Naive thymus-derived CD8-positive, alpha-beta T cell (primary cell): Measurements from ENCODE around the gene ZNF563. TPM values are rescaled to one million over a fixed set of nuclear protein-coding genes. Genes with fewer than 3 reads are reported as not detected.
"Not testable (repeated sequence)": the region's sequence is repeated elsewhere in the genome, so short reads cannot be mapped to it uniquely, and the experiment has no call there.

Experiments
- ATAC-seq, 2 donors: fragments of 150-1000 bp; cut with Tn5 transposase in 1 of 2; sonication (Bioruptor Pico), chemical (Tn5 transposase) in 1 of 2; 1 replicate in 1 of 2; 2 replicates in 1 of 2; pipeline ENCODE4 v1.10.0; 2021; ENCODE audit warnings: mild to moderate bottlenecking in 2 of 2, moderate library complexity in 2 of 2
- POLR2A ChIA-PET: fragments of 350-600 bp; sonication (Branson Sonifier 250); formaldehyde crosslinking; loops from one replicate; lab custom pipeline; 2021; ENCODE audit warnings: antibody characterized with exemption; lab: Charles Lee
- DNase-seq, 10 donors: peaks; one replicate each; pipeline versions ENCODE4 v3.0.0 to v3.0.0-alpha.2; 2020 to 2022
- H3K27ac Mint-ChIP-seq, 10 donors: one replicate each; pipeline ENCODE4 v1.8.0; 2020 to 2022; ENCODE audit warnings: mild to moderate bottlenecking in 10 of 10, mixed read lengths in 10 of 10, moderate library complexity in 4 of 10, inconsistent platforms in 1 of 10
- H3K27me3 Mint-ChIP-seq, 5 donors: one replicate each; pipeline ENCODE4 v1.8.0; 2021 to 2022; ENCODE audit warnings: mixed read lengths in 5 of 5
- H3K36me3 Mint-ChIP-seq, 3 donors: one replicate each; pipeline ENCODE4 v1.8.0; 2020 to 2022; ENCODE audit warnings: mixed read lengths in 3 of 3, mild to moderate bottlenecking in 2 of 3, inconsistent platforms in 1 of 3
- H3K4me1 Mint-ChIP-seq, 4 donors: one replicate each; pipeline ENCODE4 v1.8.0; 2021 to 2022; ENCODE audit warnings: mixed read lengths in 4 of 4
- H3K4me3 Mint-ChIP-seq, 10 donors: one replicate each; pipeline ENCODE4 v1.8.0; 2020 to 2022; ENCODE audit warnings: mild to moderate bottlenecking in 10 of 10, mixed read lengths in 10 of 10, moderate library complexity in 6 of 10, inconsistent platforms in 1 of 10
- H3K9me3 Mint-ChIP-seq, 9 donors: one replicate each; pipeline ENCODE4 v1.8.0; 2020 to 2022; ENCODE audit warnings: mixed read lengths in 9 of 9, mild to moderate bottlenecking in 3 of 9, inconsistent platforms in 1 of 9, moderate library complexity in 1 of 9
- polyA plus RNA-seq, 3 donors: library from polyadenylated mRNA; unstranded; fragments of 300-500 nt; fragmentation: Illumina TruSeq; gene quantifications; one replicate each; pipeline ENCODE4 v1.2.3, GENCODE V29; 2021
- total RNA-seq, 8 experiments: library from RNA in 2 of 8; stranded (reverse) in 2 of 8; gene quantifications; one replicate each; pipeline ENCODE4 v1.2.3 and lab custom pipeline; 2021 to 2026

Gene ZNF563
- total RNA-seq = 10 to 100 TPM; 18.0 to 18.6 TPM
- 1 to 10 TPM; 3.4 to 6.2 (median 4.3) TPM for polyA plus RNA-seq
- total RNA-seq (lab: John Stamatoyannopoulos, UW) = 3.2 to 25.0 (median 20.0) reads per million in 6 experiments

- DNase-seq = peak; percentile 91 to 99 (median 98)
- peaks cover 0 to 2% (median 2%) of the 10 kb centered on the region in 3 donors for H3K36me3 Mint-ChIP-seq
- peak within 1 kb of the TSS; percentile 88 to 100 (median 98) for H3K4me3 Mint-ChIP-seq
- peaks cover 29 to 45% (median 43%) of the 10 kb centered on the region in 4 donors for H3K4me1 Mint-ChIP-seq
- peak within 1 kb of the TSS; percentile 90 to 99 (median 98) for H3K27ac Mint-ChIP-seq
- H3K9me3 Mint-ChIP-seq = no peaks in the 10 kb centered on the region
- peak; percentile 91 to 95 for ATAC-seq
- no peaks in the 10 kb centered on the region for H3K27me3 Mint-ChIP-seq
- POLR2A ChIA-PET = interaction anchor here (0.6 to 3.9 kb wide), 40 partner anchors 10 to 567 kb away, joined by 3 to 135 read pairs (median 4); partner anchors contain the start of genes GET3, JUNB, ZNF136 and ZNF439
These were observed at the start of gene ZNF563 for GRCh38 chr19:12333162-12334159. Gene ZNF563 (minus strand): TSS chr19:12333633. CDS start chr19:12333482, 151 bp downstream.

GRCh38 chr19:12380444-12380737 lies 47.0 kb upstream of the ZNF563 start:
- H3K9me3 Mint-ChIP-seq = peaks cover 15 to 89% (median 47%) of the 10 kb centered on the region in 9 donors
- H3K36me3 Mint-ChIP-seq = peaks cover 27 to 68% (median 52%) of the 10 kb centered on the region in 3 donors

GRCh38 chr19:12379732-12380443 lies 46.5 kb upstream of the ZNF563 start:
- Mint-ChIP-seq H3K9me3 (peaks cover 17 to 90% (median 50%) of the 10 kb centered on the region in 9 donors), H3K36me3 (peaks cover 27 to 66% (median 51%) of the 10 kb centered on the region in 3 donors), H3K4me3 (no peak overlapping the region), H3K27ac (no peak overlapping the region), H3K4me1 (no peaks in the 10 kb centered on the region), H3K27me3 (no peaks in the 10 kb centered on the region)
- DNase-seq (no peak), ATAC-seq (no peak)
- POLR2A ChIA-PET = no interaction called here

More at GRCh38 chr19:12380444-12380737, 47.0 kb upstream of the ZNF563 start:
- Mint-ChIP-seq H3K4me1 (no peaks in the 10 kb centered on the region), H3K4me3 (no peak overlapping the region), H3K27me3 (no peaks in the 10 kb centered on the region), H3K27ac (no peak overlapping the region)
- POLR2A ChIA-PET = no interaction called here
- no peak for DNase-seq
- ATAC-seq = no peak

GRCh38 chr19:12374026-12374425 lies 40.6 kb upstream of the ZNF563 start:
- no peak overlapping the region for H3K4me3 Mint-ChIP-seq
- no peak overlapping the region for H3K27ac Mint-ChIP-seq
- no peaks in the 10 kb centered on the region for H3K4me1 Mint-ChIP-seq
- POLR2A ChIA-PET = no interaction called here
- DNase-seq = no peak
- peaks cover 0 to 2% (median 0%) of the 10 kb centered on the region in 5 donors for H3K27me3 Mint-ChIP-seq
- H3K9me3 Mint-ChIP-seq = peaks cover 9 to 46% (median 29%) of the 10 kb centered on the region in 9 donors
- H3K36me3 Mint-ChIP-seq = peaks cover 0 to 34% (median 24%) of the 10 kb centered on the region in 3 donors
- no peak for ATAC-seq

GRCh38 chr19:12365236-12366162 lies 32.1 kb upstream of the ZNF563 start, which contains the start of gene ZNF442:
Gene ZNF442 (minus strand): TSS chr19:12365683. CDS start chr19:12363631, 2,052 bp downstream.
- H3K27me3 Mint-ChIP-seq = no peaks in the 10 kb centered on the region
- peak; percentile 70 to 95 (median 84) for DNase-seq
- POLR2A ChIA-PET = interaction anchor here (0.5 to 3.5 kb wide), 14 partner anchors 11 to 599 kb away, joined by 3 to 50 read pairs (median 4); partner anchors contain the start of genes ZNF44, ZNF441, ZNF443 and ZNF563
- peaks cover 0 to 7% (median 0%) of the 10 kb centered on the region in 9 donors for H3K9me3 Mint-ChIP-seq
- H3K4me1 Mint-ChIP-seq = peaks cover 5 to 37% (median 23%) of the 10 kb centered on the region in 4 donors
- peak; percentile 97 to 99 for ATAC-seq
- peak within 1 kb of the TSS; percentile 77 to 97 (median 94) for H3K27ac Mint-ChIP-seq
- H3K36me3 Mint-ChIP-seq = peaks cover 0 to 5% (median 0%) of the 10 kb centered on the region in 3 donors
- peak within 1 kb of the TSS; percentile 93 to 99 (median 97) for H3K4me3 Mint-ChIP-seq

GRCh38 chr19:12364391-12365235 lies 31.2 kb upstream of the ZNF563 start:
- Mint-ChIP-seq H3K4me3 (peak overlapping the region; percentile 93 to 99 (median 97)), H3K4me1 (peaks cover 5 to 37% (median 23%) of the 10 kb centered on the region in 4 donors), H3K36me3 (peaks cover 0 to 5% (median 0%) of the 10 kb centered on the region in 3 donors), H3K9me3 (peaks cover 0 to 10% (median 0%) of the 10 kb centered on the region in 9 donors), H3K27ac (peak overlapping the region in 9 of 10 donors; percentile 25 to 95 (median 88)), H3K27me3 (no peaks in the 10 kb centered on the region)
- POLR2A ChIA-PET = interaction anchor here (1.0 to 3.5 kb wide), 13 partner anchors 10 to 598 kb away, joined by 3 to 50 read pairs (median 5); partner anchors contain the start of genes ZNF44, ZNF441, ZNF443 and ZNF563
- ATAC-seq = no peak
- DNase-seq = peak in 3 of 10 donors; percentile 2 to 8 (median 4)

GRCh38 chr19:12362236-12362635 lies 28.8 kb upstream of the ZNF563 start:
- H3K27ac Mint-ChIP-seq, DNase-seq, ATAC-seq, H3K4me3 Mint-ChIP-seq, H3K27me3 Mint-ChIP-seq: not testable (repeated sequence)
- H3K4me1 Mint-ChIP-seq = peaks cover 5 to 37% (median 25%) of the 10 kb centered on the region in 4 donors
- peaks cover 0 to 10% (median 0%) of the 10 kb centered on the region in 3 donors for H3K36me3 Mint-ChIP-seq
- peaks cover 0 to 21% (median 8%) of the 10 kb centered on the region in 9 donors for H3K9me3 Mint-ChIP-seq
- POLR2A ChIA-PET = interaction anchor here (0.7 kb wide), 1 partner anchor 66 kb away, joined by 4 read pairs; no protein-coding TSS in a partner anchor

- no peak for ATAC-seq
- H3K4me1 Mint-ChIP-seq = peaks cover 0 to 2% (median 0%) of the 10 kb centered on the region in 4 donors
- POLR2A ChIA-PET = no interaction called here
- peaks cover 24 to 64% (median 58%) of the 10 kb centered on the region in 3 donors for H3K36me3 Mint-ChIP-seq
- no peak overlapping the region for H3K4me3 Mint-ChIP-seq
- H3K9me3 Mint-ChIP-seq = peaks cover 0 to 83% (median 42%) of the 10 kb centered on the region in 9 donors
- H3K27me3 Mint-ChIP-seq = no peaks in the 10 kb centered on the region
- no peak for DNase-seq
- H3K27ac Mint-ChIP-seq = no peak overlapping the region
These were observed 19.9 kb upstream of the ZNF563 start for GRCh38 chr19:12353375-12353774.

- H3K27me3 Mint-ChIP-seq = no peaks in the 10 kb centered on the region
- H3K4me3 Mint-ChIP-seq = no peak overlapping the region
- H3K27ac Mint-ChIP-seq = no peak overlapping the region
- no peaks in the 10 kb centered on the region for H3K4me1 Mint-ChIP-seq
- DNase-seq (no peak), ATAC-seq (no peak)
- peaks cover 24 to 71% (median 63%) of the 10 kb centered on the region in 3 donors for H3K36me3 Mint-ChIP-seq
- peaks cover 0 to 87% (median 40%) of the 10 kb centered on the region in 9 donors for H3K9me3 Mint-ChIP-seq
- POLR2A ChIA-PET = no interaction called here
These were observed 17.4 kb upstream of the ZNF563 start for GRCh38 chr19:12350890-12351197.

GRCh38 chr19:12350185-12350889 lies 16.9 kb upstream of the ZNF563 start:
- peaks cover 24 to 74% (median 63%) of the 10 kb centered on the region in 3 donors for H3K36me3 Mint-ChIP-seq
- DNase-seq = no peak
- H3K4me1 Mint-ChIP-seq = no peaks in the 10 kb centered on the region
- POLR2A ChIA-PET = no interaction called here
- H3K9me3 Mint-ChIP-seq = peaks cover 0 to 87% (median 40%) of the 10 kb centered on the region in 9 donors
- H3K4me3 Mint-ChIP-seq = no peak overlapping the region
- no peak for ATAC-seq
- H3K27ac Mint-ChIP-seq = no peak overlapping the region
- H3K27me3 Mint-ChIP-seq = no peaks in the 10 kb centered on the region
